Vagina (tissue), 2 donors: ENCODE results near the gene CEACAM4. TPM values are rescaled to one million over a fixed set of nuclear protein-coding genes. Genes with fewer than 3 reads are reported as not detected.

Experiments used
- DNase-seq, 2 donors: peaks; one replicate each; pipeline ENCODE4 v3.0.0-alpha.2; 2017; ENCODE audit errors: extremely low spot score in 2 of 2
- H3K27ac ChIP-seq: fragments of 200-600 bp; sonication (generic); one replicate; pipeline ENCODE4 v1.5.1; 2019
- H3K27me3 ChIP-seq: fragments of 200-600 bp; sonication (generic); one replicate; pipeline ENCODE4 v1.5.1; 2019
- H3K36me3 ChIP-seq, 2 donors: fragments of 200-600 bp; sonication (generic); one replicate each; pipeline ENCODE4 v1.5.1; 2017 to 2019
- H3K4me1 ChIP-seq: fragments of 200-600 bp; sonication (generic); one replicate; pipeline ENCODE4 v1.5.1; 2019
- H3K4me3 ChIP-seq, 2 donors: fragments of 200-600 bp; sonication (generic); 1 replicate in 1 of 2; 2 replicates in 1 of 2; pipeline ENCODE4 v1.5.1; 2016 to 2019
- H3K9me3 ChIP-seq: fragments of 200-600 bp; sonication (generic); one replicate; pipeline ENCODE4 v1.5.1; 2019
- POLR2A ChIP-seq, 2 donors: fragments of 450-650 bp; IDR thresholded peaks; one replicate each; pipeline ENCODE4 v1.6.1; 2017; ENCODE audit warnings: antibody characterized with exemption in 2 of 2, mild to moderate bottlenecking in 2 of 2, moderate library complexity in 2 of 2
- POLR2AphosphoS5 ChIP-seq, 2 donors: sonication (generic); formaldehyde crosslinking; IDR thresholded peaks; one replicate each; pipeline ENCODE4 v1.9.0; 2017; ENCODE audit warnings: antibody characterized with exemption in 2 of 2, mild to moderate bottlenecking in 2 of 2, low read depth in 1 of 2; ENCODE audit not compliant: insufficient read depth in 1 of 2
- intact Hi-C: fragments of 100-400 bp; cut with DNase I; formaldehyde crosslinking; loops from one replicate; pipeline ENCODE4 v1.15.1; 2023
- total RNA-seq: library from RNA; depleted of rRNA; stranded (reverse); fragments of >200 nt; gene quantifications from one replicate; pipeline ENCODE4 v1.2.3, GENCODE V29; 2016
- TF ChIP-seq, protein P1 (sequence below), 3 experiments: fragments of 450-650 bp in 2 of 3; fragments of 200-600 bp in 1 of 3; sonication (generic) in 1 of 3; IDR thresholded peaks; one replicate each; pipeline ENCODE4 v1.5.1; 2017 to 2019; ENCODE audit warnings: antibody characterized with exemption in 3 of 3, mild to moderate bottlenecking in 2 of 3, moderate library complexity in 2 of 3

Gene CEACAM4
- total RNA-seq: not detected

DNA sequence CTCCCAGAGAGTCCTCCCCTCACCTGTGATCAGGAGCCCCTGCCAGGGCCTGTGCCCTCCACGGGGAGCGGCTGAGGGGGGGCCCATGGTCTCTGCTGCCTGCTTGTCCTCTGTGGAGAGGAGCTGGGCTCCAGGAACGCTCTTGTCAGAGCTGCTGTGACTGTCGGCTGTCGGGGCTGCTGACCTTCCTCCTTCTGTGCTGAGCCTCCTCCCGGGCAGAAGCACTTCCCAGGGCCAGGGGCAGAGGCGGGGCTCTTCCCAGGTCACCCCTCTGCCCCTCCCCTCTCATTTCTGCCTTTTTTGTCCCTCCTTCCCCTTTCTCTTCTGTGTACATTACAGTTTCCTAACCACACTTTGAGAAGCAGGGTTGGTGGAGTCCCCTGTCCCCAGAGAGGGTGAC lies at the start of gene CEACAM4:
Gene CEACAM4 (minus strand): TSS at position 198 of the 400 bp plus-strand sequence. CDS start 111 bp downstream, at position 87.
- intact Hi-C loops: no loop called here
- H3K4me1 ChIP-seq: no peaks in the 10 kb centered on the region
- no peak within 1 kb of the TSS for H3K4me3 ChIP-seq
- no peak for TF ChIP-seq POLR2AphosphoS5 (IDR thresholded peaks at IDR 0.05; ENCODE audit: insufficient read depth in 1 of 2, low read depth in 1 of 2)
- TF ChIP-seq, protein P1, sequence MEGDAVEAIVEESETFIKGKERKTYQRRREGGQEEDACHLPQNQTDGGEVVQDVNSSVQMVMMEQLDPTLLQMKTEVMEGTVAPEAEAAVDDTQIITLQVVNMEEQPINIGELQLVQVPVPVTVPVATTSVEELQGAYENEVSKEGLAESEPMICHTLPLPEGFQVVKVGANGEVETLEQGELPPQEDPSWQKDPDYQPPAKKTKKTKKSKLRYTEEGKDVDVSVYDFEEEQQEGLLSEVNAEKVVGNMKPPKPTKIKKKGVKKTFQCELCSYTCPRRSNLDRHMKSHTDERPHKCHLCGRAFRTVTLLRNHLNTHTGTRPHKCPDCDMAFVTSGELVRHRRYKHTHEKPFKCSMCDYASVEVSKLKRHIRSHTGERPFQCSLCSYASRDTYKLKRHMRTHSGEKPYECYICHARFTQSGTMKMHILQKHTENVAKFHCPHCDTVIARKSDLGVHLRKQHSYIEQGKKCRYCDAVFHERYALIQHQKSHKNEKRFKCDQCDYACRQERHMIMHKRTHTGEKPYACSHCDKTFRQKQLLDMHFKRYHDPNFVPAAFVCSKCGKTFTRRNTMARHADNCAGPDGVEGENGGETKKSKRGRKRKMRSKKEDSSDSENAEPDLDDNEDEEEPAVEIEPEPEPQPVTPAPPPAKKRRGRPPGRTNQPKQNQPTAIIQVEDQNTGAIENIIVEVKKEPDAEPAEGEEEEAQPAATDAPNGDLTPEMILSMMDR (IDR thresholded peaks at IDR 0.05): no peak
- no peak for TF ChIP-seq POLR2A (IDR thresholded peaks at IDR 0.05)
- H3K27me3 ChIP-seq: no peaks in the 10 kb centered on the region
- H3K9me3 ChIP-seq: no peaks in the 10 kb centered on the region
- no peak within 1 kb of the TSS for H3K27ac ChIP-seq
- H3K36me3 ChIP-seq: no peaks in the 10 kb centered on the region
- peak in 1 of 2 donors; percentile 47 for DNase-seq

DNA sequence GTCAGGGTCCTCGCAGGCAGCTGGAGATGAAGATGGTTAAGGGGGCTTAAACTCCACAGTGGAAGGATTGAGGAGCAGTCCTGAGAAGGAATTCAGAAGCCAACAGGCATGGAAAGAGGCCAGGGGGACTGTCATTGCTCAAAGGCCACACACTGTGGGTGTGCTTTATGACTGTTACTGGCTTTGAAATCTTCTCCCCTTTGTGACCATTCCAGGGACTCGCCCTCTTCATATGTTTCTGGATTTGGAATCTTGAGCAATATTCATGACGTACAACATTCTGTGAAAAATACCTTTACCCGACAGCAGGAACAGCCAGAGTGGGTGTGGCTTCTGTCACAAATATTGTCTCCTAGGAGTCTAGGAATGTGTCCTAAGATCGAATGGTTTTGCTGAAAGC lies 44.6 kb upstream of the CEACAM4 start:
- Histone ChIP-seq H3K4me1 (no peaks in the 10 kb centered on the region), H3K4me3 (no peak overlapping the region), H3K36me3 (no peaks in the 10 kb centered on the region), H3K27ac (no peak overlapping the region), H3K9me3 (no peaks in the 10 kb centered on the region), H3K27me3 (no peaks in the 10 kb centered on the region)
- intact Hi-C loops: no loop called here
- no peak for TF ChIP-seq POLR2AphosphoS5 (IDR thresholded peaks at IDR 0.05; ENCODE audit: insufficient read depth in 1 of 2, low read depth in 1 of 2)
- TF ChIP-seq, protein P1 (IDR thresholded peaks at IDR 0.05): no peak
- TF ChIP-seq POLR2A (IDR thresholded peaks at IDR 0.05): no peak
- DNase-seq: no peak

DNA sequence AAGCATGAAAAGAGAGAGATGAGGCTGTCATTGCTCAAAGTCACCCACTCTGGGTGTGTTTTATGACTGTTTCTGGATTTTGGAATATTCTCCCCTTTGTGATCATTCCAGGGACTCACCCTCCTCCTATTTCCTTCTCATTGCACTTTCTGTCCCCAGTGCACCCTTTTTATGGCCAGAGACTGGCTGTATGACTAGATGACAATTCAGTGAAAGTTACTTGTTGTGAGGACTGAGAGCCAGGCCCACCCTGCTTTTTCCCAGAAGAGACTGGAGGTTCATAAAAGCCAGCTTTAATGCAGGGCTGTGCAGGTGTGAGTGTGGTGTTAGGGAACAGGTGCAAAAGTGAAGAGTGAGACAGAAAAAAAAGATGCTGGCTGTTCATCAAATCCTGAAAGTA lies 43.9 kb upstream of the CEACAM4 start:
- DNase-seq: no peak
- Histone ChIP-seq H3K27me3 (no peaks in the 10 kb centered on the region), H3K4me3 (no peak overlapping the region), H3K36me3 (no peaks in the 10 kb centered on the region), H3K9me3 (peaks cover 4% of the 10 kb centered on the region), H3K4me1 (no peaks in the 10 kb centered on the region), H3K27ac (no peak overlapping the region)
- TF ChIP-seq POLR2A (IDR thresholded peaks at IDR 0.05) (no peak), POLR2AphosphoS5 (IDR thresholded peaks at IDR 0.05; ENCODE audit: insufficient read depth in 1 of 2, low read depth in 1 of 2) (no peak)
- TF ChIP-seq, protein P1 (IDR thresholded peaks at IDR 0.05): no peak
- intact Hi-C loops: no loop called here

DNA sequence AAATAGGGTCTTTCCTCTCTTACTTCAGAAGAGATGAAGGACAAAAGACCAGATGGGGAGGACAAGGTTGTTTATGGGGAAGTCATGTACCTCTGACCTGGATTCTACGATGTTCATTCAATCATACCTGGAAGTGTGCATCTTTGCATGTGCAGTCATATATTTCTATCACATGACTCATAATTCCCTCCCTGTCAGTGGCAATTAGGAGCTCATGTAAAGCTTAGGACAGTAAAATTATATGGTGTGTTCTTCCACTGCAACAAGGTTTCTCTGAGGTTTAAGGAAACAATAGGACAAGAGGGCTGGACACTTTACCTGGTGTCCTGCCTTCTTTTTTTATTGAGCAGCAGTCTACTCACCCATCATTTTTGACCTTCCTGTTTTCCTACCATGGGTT lies 41.4 kb upstream of the CEACAM4 start:
- no peak overlapping the region for H3K27ac ChIP-seq

DNA sequence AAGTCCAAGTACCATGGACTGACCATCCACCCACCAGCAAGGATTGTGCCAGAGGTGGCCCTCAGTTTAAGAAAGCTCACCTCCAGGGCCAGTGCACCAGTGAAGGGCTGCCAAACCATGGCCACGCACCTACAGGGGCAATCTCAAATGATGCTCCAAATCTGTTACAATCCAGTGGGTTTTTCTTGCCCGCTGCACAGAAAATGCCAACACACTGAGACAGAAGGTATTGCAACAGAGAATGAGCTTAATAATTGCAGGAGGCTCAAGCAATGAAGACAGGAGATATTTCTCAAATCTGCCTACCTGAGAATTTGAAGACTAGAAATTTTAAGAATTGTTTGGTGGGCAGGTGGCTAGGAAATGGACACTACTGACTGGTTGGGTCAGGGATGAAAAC lies 39.2 kb upstream of the CEACAM4 start:
- H3K4me1 ChIP-seq: no peaks in the 10 kb centered on the region
- TF ChIP-seq POLR2A (IDR thresholded peaks at IDR 0.05): no peak
- TF ChIP-seq POLR2AphosphoS5 (IDR thresholded peaks at IDR 0.05; ENCODE audit: insufficient read depth in 1 of 2, low read depth in 1 of 2): no peak
- TF ChIP-seq, protein P1 (IDR thresholded peaks at IDR 0.05): no peak
- intact Hi-C loops: no loop called here
- no peaks in the 10 kb centered on the region for H3K36me3 ChIP-seq
- no peaks in the 10 kb centered on the region for H3K27me3 ChIP-seq
- DNase-seq: no peak
- H3K27ac ChIP-seq: no peak overlapping the region
- no peak overlapping the region for H3K4me3 ChIP-seq
- peaks cover 9% of the 10 kb centered on the region for H3K9me3 ChIP-seq

More for the DNA sequence above, 41.4 kb upstream of the CEACAM4 start:
- no peak overlapping the region for H3K4me3 ChIP-seq
- no peak for DNase-seq
- H3K9me3 ChIP-seq: peaks cover 9% of the 10 kb centered on the region
- intact Hi-C loops: no loop called here
- TF ChIP-seq, protein P1 (IDR thresholded peaks at IDR 0.05): no peak
- TF ChIP-seq POLR2A (IDR thresholded peaks at IDR 0.05) (no peak), POLR2AphosphoS5 (IDR thresholded peaks at IDR 0.05; ENCODE audit: insufficient read depth in 1 of 2, low read depth in 1 of 2) (no peak)
- no peaks in the 10 kb centered on the region for H3K36me3 ChIP-seq
- H3K4me1 ChIP-seq: no peaks in the 10 kb centered on the region
- H3K27me3 ChIP-seq: no peaks in the 10 kb centered on the region
